ENCODE data around the gene MAPK6. TPM values are rescaled to one million over a fixed set of nuclear protein-coding genes. Genes with fewer than 3 reads are reported as not detected.

The MAPK6 gene
- total and polyA plus RNA-seq, 2 donors (not counting 1 experiment from before 2014, with no cell fraction given), result 3.2 to 17.9 TPM

DNA sequence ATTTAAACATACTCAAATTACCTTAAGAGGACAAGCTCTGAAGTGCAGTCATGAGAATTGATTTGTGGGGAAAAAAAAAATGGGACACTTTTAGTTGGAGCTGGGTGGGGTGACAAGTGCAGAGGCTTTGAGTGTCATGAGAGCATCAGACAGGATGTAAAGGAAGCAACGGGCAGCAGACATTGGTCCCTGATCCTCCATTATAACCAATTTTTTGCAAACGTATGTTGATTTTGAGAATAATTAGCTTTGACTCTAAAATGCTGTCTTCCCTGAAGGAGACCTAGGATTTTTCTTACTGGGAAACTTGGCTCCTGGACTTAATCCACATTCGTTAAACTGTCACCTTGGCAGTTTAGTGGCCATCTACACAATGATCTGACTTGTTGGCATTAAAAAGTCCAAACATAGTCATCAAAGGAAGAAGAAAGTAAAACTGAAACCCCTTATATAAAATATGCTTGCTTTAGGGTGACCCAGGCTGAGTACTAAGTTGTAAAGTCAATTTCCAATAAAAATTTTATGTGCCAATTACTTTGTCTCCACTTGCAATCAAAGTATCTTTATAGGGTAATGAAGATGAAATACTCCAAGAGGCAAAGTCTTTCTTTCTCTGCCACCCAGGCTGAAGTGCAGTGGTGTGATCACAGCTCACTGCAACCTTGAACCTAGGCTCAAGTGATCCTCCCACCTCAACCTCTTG is 48.0 kb downstream of the MAPK6 start:
- H3K27ac Mint-ChIP-seq, result no peak overlapping the region
- H3K4me3 Mint-ChIP-seq, result no peak overlapping the region

DNA sequence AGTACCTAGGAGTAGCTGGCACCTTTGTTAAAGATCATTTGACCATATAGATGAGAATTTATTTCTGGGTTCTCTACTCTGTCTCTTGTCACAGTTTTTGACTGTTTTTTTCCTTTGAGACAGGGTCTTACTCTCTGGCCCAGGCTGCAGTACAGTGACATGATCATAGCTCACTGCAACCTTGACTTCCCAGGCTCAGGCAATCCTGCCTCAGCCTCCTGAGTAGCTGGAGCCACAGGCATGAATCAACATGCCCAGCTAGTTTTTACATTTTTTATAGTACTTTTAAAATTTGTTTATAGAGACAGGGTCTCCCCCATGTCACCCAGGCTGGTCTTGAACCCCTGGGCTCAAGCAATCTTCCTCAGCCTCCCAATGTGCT is 48.5 kb downstream of the MAPK6 start:
- Mint-ChIP-seq H3K4me3 (no peak overlapping the region), H3K27ac (no peak overlapping the region), H3K27me3 (no peaks in the 10 kb centered on the region), H3K9me3 (ENCODE audit: insufficient read depth) (no peaks in the 10 kb centered on the region), H3K4me1 (peaks cover 10% of the 10 kb centered on the region)
- Histone ChIP-seq H3K27me3 (replicated peaks in 1 of 4; ENCODE audit: control extremely low read depth in 1 of 4, control insufficient read depth in 3 of 4, insufficient read depth in 4 of 4, low read length in 3 of 4) (no peaks in the 10 kb centered on the region), H3K4me3 (ENCODE audit: control extremely low read depth in 1 of 5, extremely low read depth in 1 of 5, insufficient read depth in 1 of 5, low read depth in 2 of 5, low read length in 4 of 5) (no peak overlapping the region), H4K20me1 (ENCODE audit: control insufficient read depth, insufficient read depth, low read length, poor library complexity, severe bottlenecking) (no peaks in the 10 kb centered on the region), H3K9ac (ENCODE audit: low read length) (no peak overlapping the region), H2AFZ (ENCODE audit: insufficient read depth, low read depth, low read length, poor library complexity, severe bottlenecking) (no peak overlapping the region), H3K9me3 (ENCODE audit: control extremely low read depth in 1 of 3, control insufficient read depth in 2 of 3, insufficient read depth in 1 of 3, low read length in 2 of 3) (no peaks in the 10 kb centered on the region), H3K36me3 (replicated peaks in 1 of 2; ENCODE audit: control extremely low read depth in 1 of 2, control insufficient read depth in 1 of 2, extremely low read depth in 1 of 2, insufficient read depth in 2 of 2, low read length in 1 of 2) (peaks cover 0 to 9% of the 10 kb centered on the region in 2 experiments), H3K4me2 (replicated peaks; ENCODE audit: low read depth, low read length, poor library complexity, severe bottlenecking) (no peak overlapping the region), H3K27ac (ENCODE audit: low read length in 2 of 2) (no peak overlapping the region), H3K79me2 (ENCODE audit: control insufficient read depth, insufficient read depth, low read length) (no peaks in the 10 kb centered on the region), H3K4me1 (ENCODE audit: control insufficient read depth in 2 of 2, insufficient read depth in 2 of 2, low read length in 2 of 2) (peaks cover 0 to 6% of the 10 kb centered on the region in 2 donors)
- DNase-seq (no peak), ATAC-seq (ENCODE audit: low read depth) (no peak)
- POLR2A ChIA-PET, result no interaction called here
- TF ChIP-seq EZH2 (IDR thresholded peaks at IDR 0.05; ENCODE audit: borderline replicate concordance, insufficient read depth, low read depth, low read length, poor library complexity, severe bottlenecking), result no peak
- TF ChIP-seq, protein P1, sequence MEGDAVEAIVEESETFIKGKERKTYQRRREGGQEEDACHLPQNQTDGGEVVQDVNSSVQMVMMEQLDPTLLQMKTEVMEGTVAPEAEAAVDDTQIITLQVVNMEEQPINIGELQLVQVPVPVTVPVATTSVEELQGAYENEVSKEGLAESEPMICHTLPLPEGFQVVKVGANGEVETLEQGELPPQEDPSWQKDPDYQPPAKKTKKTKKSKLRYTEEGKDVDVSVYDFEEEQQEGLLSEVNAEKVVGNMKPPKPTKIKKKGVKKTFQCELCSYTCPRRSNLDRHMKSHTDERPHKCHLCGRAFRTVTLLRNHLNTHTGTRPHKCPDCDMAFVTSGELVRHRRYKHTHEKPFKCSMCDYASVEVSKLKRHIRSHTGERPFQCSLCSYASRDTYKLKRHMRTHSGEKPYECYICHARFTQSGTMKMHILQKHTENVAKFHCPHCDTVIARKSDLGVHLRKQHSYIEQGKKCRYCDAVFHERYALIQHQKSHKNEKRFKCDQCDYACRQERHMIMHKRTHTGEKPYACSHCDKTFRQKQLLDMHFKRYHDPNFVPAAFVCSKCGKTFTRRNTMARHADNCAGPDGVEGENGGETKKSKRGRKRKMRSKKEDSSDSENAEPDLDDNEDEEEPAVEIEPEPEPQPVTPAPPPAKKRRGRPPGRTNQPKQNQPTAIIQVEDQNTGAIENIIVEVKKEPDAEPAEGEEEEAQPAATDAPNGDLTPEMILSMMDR (IDR thresholded peaks at IDR 0.05), result no peak
- CTCF ChIA-PET, result interaction anchor here (2.3 kb wide), 1 partner anchor 11 kb away, joined by 20 read pairs; no protein-coding TSS in a partner anchor
- intact Hi-C loops (cut with micrococcal nuclease), result no loop called here

More for the DNA sequence above, 48.0 kb downstream of the MAPK6 start:
- Mint-ChIP-seq H3K9me3 (ENCODE audit: insufficient read depth) (no peaks in the 10 kb centered on the region), H3K27me3 (no peaks in the 10 kb centered on the region), H3K4me1 (peaks cover 10% of the 10 kb centered on the region)
- H3K36me3 ChIP-seq (replicated peaks in 1 of 2; ENCODE audit: control extremely low read depth in 1 of 2, control insufficient read depth in 1 of 2, extremely low read depth in 1 of 2, insufficient read depth in 2 of 2, low read length in 1 of 2), result peaks cover 0 to 11% of the 10 kb centered on the region in 2 experiments
- TF ChIP-seq EZH2 (IDR thresholded peaks at IDR 0.05; ENCODE audit: borderline replicate concordance, insufficient read depth, low read depth, low read length, poor library complexity, severe bottlenecking), result no peak
- TF ChIP-seq, protein P1 (IDR thresholded peaks at IDR 0.05), result no peak
- ChIA-PET CTCF (interaction anchor here (0.5 to 2.3 kb wide), 2 partner anchors 12 to 16 kb away, joined by 3 to 20 read pairs; no protein-coding TSS in a partner anchor), POLR2A (interaction anchor here (0.7 kb wide), 1 partner anchor 45 kb away, joined by 3 read pairs; no protein-coding TSS in a partner anchor)
- H3K9ac ChIP-seq (ENCODE audit: low read length), result no peak overlapping the region
- intact Hi-C loops (cut with micrococcal nuclease), result no loop called here
- no peak for DNase-seq
- H3K27me3 ChIP-seq (replicated peaks in 1 of 4; ENCODE audit: control extremely low read depth in 1 of 4, control insufficient read depth in 3 of 4, insufficient read depth in 4 of 4, low read length in 3 of 4), result no peaks in the 10 kb centered on the region
- H3K4me1 ChIP-seq (ENCODE audit: control insufficient read depth in 2 of 2, insufficient read depth in 2 of 2, low read length in 2 of 2), result peaks cover 0 to 6% of the 10 kb centered on the region in 2 donors
- H2AFZ ChIP-seq (ENCODE audit: insufficient read depth, low read depth, low read length, poor library complexity, severe bottlenecking), result no peak overlapping the region
- no CpG with 5 or more reads among the region's 3 CpGs for WGBS (ENCODE audit: insufficient coverage)
- H3K9me3 ChIP-seq (ENCODE audit: control extremely low read depth in 1 of 3, control insufficient read depth in 2 of 3, insufficient read depth in 1 of 3, low read length in 2 of 3), result no peaks in the 10 kb centered on the region
- H3K27ac ChIP-seq (ENCODE audit: low read length in 2 of 2), result no peak overlapping the region
- H3K79me2 ChIP-seq (ENCODE audit: control insufficient read depth, insufficient read depth, low read length), result no peaks in the 10 kb centered on the region
- no peak overlapping the region for H3K4me3 ChIP-seq (ENCODE audit: control extremely low read depth in 1 of 5, extremely low read depth in 1 of 5, insufficient read depth in 1 of 5, low read depth in 2 of 5, low read length in 4 of 5)
- no peaks in the 10 kb centered on the region for H4K20me1 ChIP-seq (ENCODE audit: control insufficient read depth, insufficient read depth, low read length, poor library complexity, severe bottlenecking)
- ATAC-seq (ENCODE audit: low read depth), result no peak
- H3K4me2 ChIP-seq (replicated peaks; ENCODE audit: low read depth, low read length, poor library complexity, severe bottlenecking), result no peak overlapping the region
